Thymus (tissue), 11 donors: ENCODE data around the gene CELF3. TPM values are rescaled to one million over a fixed set of nuclear protein-coding genes. Genes with fewer than 3 reads are reported as not detected.

Experiments
- DNase-seq, 9 donors: peaks; one replicate each; pipeline ENCODE4 v3.0.0-alpha.2; 2013; ENCODE audit warnings: low spot score in 9 of 9, low read depth in 6 of 9, missing footprints in 1 of 9
- H3K27ac ChIP-seq, 2 donors: one replicate each; pipeline ENCODE4 v1.5.1; 2013; ENCODE audit warnings: control low read depth in 1 of 2, low read depth in 1 of 2, low read length in 1 of 2, mild to moderate bottlenecking in 1 of 2, moderate library complexity in 1 of 2
- H3K27me3 ChIP-seq, 2 donors: one replicate each; pipeline ENCODE4 v1.5.1; 2013; ENCODE audit warnings: low read length in 1 of 2; ENCODE audit not compliant: control insufficient read depth in 2 of 2, insufficient read depth in 1 of 2
- H3K36me3 ChIP-seq, 2 donors: one replicate each; pipeline ENCODE4 v1.5.1; 2013; ENCODE audit warnings: low read length in 1 of 2, mild to moderate bottlenecking in 1 of 2, moderate library complexity in 1 of 2; ENCODE audit not compliant: control insufficient read depth in 2 of 2, insufficient read depth in 2 of 2
- H3K4me1 ChIP-seq, 2 donors: one replicate each; pipeline ENCODE4 v1.5.1; 2013; ENCODE audit warnings: low read length in 2 of 2; ENCODE audit not compliant: control insufficient read depth in 2 of 2, insufficient read depth in 2 of 2
- H3K4me3 ChIP-seq, 2 donors: one replicate each; pipeline ENCODE4 v1.5.1; 2013; ENCODE audit warnings: low read length in 2 of 2, control low read depth in 1 of 2, mild to moderate bottlenecking in 1 of 2
- H3K9me3 ChIP-seq, 2 donors: one replicate each; pipeline ENCODE4 v1.5.1; 2013; ENCODE audit warnings: low read length in 1 of 2, mild to moderate bottlenecking in 1 of 2; ENCODE audit not compliant: control insufficient read depth in 2 of 2, insufficient read depth in 1 of 2
- WGBS: extraction: QIAGEN DNeasy Blood & Tissue Kit; methylation state at CpG from one replicate; pipeline ENCODE4 v1.1.7; 2013; 5-methylcytosine and 5-hydroxymethylcytosine counted together
- polyA plus RNA-seq: library from polyadenylated mRNA; stranded (reverse); fragments of 200-250 nt; gene quantifications from one replicate; pipeline ENCODE4 v1.2.3, GENCODE V29; 2013
- total RNA-seq: library from RNA; stranded (reverse); fragments of 120-200 nt; gene quantifications from one replicate; pipeline ENCODE4 v1.2.4, GENCODE V29; 2013
- donor health status: healthy.

CELF3 gene
- total and polyA plus RNA-seq, 2 donors: 0.05 to 0.18 TPM

- no peak for DNase-seq
- Histone ChIP-seq H3K36me3 (no peaks in the 10 kb centered on the region), H3K4me1 (peaks cover 3 to 14% of the 10 kb centered on the region in 2 donors), H3K27ac (no peak overlapping the region), H3K9me3 (no peaks in the 10 kb centered on the region), H3K27me3 (peaks cover 20 to 86% of the 10 kb centered on the region in 2 donors), H3K4me3 (no peak overlapping the region)
- 54% methylated on average over 3 of the region's 3 CpGs for WGBS
Measured at GRCh38 chr1:151723726-151724370, 7.2 kb upstream of the CELF3 start.

DNA sequence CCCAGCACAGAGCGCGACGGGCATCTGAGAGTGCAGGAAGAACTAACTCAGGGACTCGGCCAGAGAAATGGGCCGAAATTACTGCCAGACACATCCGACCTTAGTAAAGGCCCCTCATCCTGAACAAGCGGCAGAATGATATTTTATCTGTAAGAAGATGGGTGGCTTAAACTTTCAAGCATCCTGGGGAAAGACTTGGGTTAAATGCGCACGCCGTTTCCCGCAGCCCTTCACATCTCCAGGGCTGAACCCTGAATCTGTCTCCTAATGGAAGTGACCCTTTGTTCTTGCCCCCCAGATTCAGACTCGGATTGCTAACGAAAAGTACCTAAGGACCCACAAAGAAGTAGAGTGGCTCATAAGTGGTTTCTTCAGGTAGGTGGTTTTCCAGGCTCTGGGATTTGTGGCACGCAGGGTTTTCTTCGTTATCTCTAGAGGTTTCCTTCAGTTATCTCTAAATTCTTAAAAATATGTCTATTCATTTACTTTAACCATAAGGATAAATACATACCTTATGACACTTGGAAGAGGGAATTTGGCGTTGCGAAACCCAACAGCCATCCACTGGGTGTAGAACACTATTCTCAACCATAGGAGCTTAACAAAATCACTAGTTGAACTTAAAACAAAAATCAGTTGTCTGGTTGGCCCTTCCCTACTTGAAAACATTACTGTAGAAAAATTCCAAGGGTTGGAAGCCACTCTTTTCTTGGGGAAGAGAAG is 5.3 kb upstream of the CELF3 start:
- Histone ChIP-seq H3K27me3 (peaks cover 28 to 87% of the 10 kb centered on the region in 2 donors), H3K4me1 (peaks cover 3 to 18% of the 10 kb centered on the region in 2 donors), H3K36me3 (no peaks in the 10 kb centered on the region), H3K4me3 (peak overlapping the region in 1 of 2 donors; percentile 54), H3K27ac (no peak overlapping the region), H3K9me3 (no peaks in the 10 kb centered on the region)
- WGBS: 36% methylated on average over 17 of the region's 17 CpGs
- DNase-seq: no peak

DNA sequence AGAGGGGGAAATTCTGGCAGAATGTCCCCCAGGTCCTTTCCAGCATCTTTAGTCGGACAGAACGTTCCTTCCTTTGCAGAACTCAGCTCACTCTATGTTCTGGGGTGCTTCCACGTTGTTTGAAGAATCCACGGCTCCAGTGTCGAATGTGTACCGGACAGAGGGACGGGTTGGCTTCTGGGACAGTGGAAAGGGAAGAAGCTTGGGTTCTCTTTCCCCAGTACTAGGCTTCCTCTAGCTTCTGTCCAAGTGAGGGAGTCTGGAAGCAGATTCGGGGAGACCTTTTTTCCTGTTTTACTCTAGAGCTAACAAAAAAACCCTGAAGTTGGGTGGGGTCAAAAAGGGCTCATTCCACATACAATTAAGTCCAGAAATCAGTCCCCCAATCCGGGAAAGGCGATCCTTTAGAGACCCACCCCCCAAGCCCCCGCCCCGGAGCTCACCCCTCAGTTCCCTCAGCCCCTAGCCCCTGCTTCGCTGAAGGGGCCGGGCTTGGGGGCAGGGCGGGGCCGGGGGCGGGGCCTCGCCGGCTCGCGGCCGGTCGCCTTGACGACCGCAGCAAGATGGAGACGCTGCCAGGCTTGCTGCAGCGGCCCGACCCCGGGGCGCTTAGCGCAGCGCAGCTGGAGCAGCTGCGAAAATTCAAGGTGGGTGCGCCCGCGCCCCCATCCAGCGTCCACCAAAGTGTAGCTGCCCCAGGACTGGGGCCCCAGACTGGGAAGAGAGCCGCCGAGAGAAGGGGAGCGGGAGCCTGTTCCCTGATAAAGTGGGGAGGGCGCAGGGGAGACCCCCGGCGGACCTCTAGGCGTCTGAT is 4.6 kb upstream of the CELF3 start, which contains the start of gene RIIAD1:
TSS of gene RIIAD1 (plus strand) at position 549 of the 814 bp plus-strand sequence. CDS start at position 564, 15 bp downstream.
- peak in 5 of 9 donors; percentile 27 to 72 (median 50) for DNase-seq
- WGBS: 3% methylated on average over 44 of the region's 44 CpGs
- peaks cover 32 to 89% of the 10 kb centered on the region in 2 donors for H3K27me3 ChIP-seq

DNA sequence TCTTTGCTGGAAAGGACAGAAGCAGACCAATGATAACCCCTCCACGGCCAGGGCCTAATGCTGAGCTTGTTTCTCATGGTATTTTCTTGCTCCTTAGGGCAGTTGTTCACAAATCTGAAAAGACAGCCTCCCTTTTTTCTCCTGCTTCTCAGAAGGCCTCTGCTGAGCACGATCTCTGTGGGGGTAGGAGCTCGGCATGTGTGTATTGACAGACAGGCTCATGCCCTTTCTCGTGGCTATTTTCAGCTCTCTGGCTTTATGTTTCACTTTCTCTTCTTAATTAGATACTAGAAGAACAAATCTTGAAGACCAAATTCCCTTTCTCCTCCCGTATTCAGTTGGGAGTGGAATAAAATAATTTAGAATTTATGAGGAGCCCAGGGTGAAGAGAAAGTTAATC is 4.0 kb upstream of the CELF3 start:
- 11% methylated on average over 5 of the region's 5 CpGs for WGBS
- no peaks in the 10 kb centered on the region for H3K36me3 ChIP-seq
- no peak overlapping the region for H3K27ac ChIP-seq
- peaks cover 0 to 6% of the 10 kb centered on the region in 2 donors for H3K9me3 ChIP-seq
- H3K4me3 ChIP-seq: no peak overlapping the region
- peaks cover 32 to 90% of the 10 kb centered on the region in 2 donors for H3K27me3 ChIP-seq
- peaks cover 3 to 25% of the 10 kb centered on the region in 2 donors for H3K4me1 ChIP-seq
- no peak for DNase-seq

More for the DNA sequence above, 4.6 kb upstream of the CELF3 start, which contains the start of gene RIIAD1:
- Histone ChIP-seq H3K4me1 (peaks cover 3 to 24% of the 10 kb centered on the region in 2 donors), H3K9me3 (peaks cover 0 to under 1% of the 10 kb centered on the region in 2 donors), H3K4me3 (peak within 1 kb of the TSS in 1 of 2 donors; percentile 54), H3K36me3 (no peaks in the 10 kb centered on the region), H3K27ac (no peak within 1 kb of the TSS)

- Histone ChIP-seq H3K4me3 (no peak overlapping the region), H3K27ac (no peak overlapping the region), H3K4me1 (peaks cover 3 to 25% of the 10 kb centered on the region in 2 donors), H3K27me3 (peaks cover 29 to 93% of the 10 kb centered on the region in 2 donors), H3K9me3 (peaks cover 0 to 6% of the 10 kb centered on the region in 2 donors), H3K36me3 (no peaks in the 10 kb centered on the region)
- 15% methylated on average over 1 of the region's 1 CpG for WGBS
- no peak for DNase-seq
Measured at GRCh38 chr1:151720125-151720524, 3.5 kb upstream of the CELF3 start.

GRCh38 chr1:151718666-151719065 is 2.1 kb upstream of the CELF3 start:
- no peak overlapping the region for H3K4me3 ChIP-seq
- H3K27me3 ChIP-seq: peaks cover 26 to 99% of the 10 kb centered on the region in 2 donors
- H3K27ac ChIP-seq: no peak overlapping the region
- peaks cover 0 to 6% of the 10 kb centered on the region in 2 donors for H3K9me3 ChIP-seq
- WGBS: 84% methylated on average over 4 of the region's 4 CpGs
- no peaks in the 10 kb centered on the region for H3K36me3 ChIP-seq
- peaks cover 3 to 25% of the 10 kb centered on the region in 2 donors for H3K4me1 ChIP-seq
- no peak for DNase-seq

GRCh38 chr1:151718011-151718431 is 1.4 kb upstream of the CELF3 start:
- no peak for DNase-seq
- Histone ChIP-seq H3K27ac (no peak overlapping the region), H3K27me3 (peaks cover 26 to 97% of the 10 kb centered on the region in 2 donors), H3K9me3 (peaks cover 0 to 6% of the 10 kb centered on the region in 2 donors), H3K4me1 (peaks cover 3 to 25% of the 10 kb centered on the region in 2 donors), H3K36me3 (no peaks in the 10 kb centered on the region), H3K4me3 (no peak overlapping the region)
- 63% methylated on average over 4 of the region's 4 CpGs for WGBS

GRCh38 chr1:151716405-151716762 is 219 bp downstream of the CELF3 start:
- H3K9me3 ChIP-seq: peaks cover 0 to 6% of the 10 kb centered on the region in 2 donors
- H3K27me3 ChIP-seq: peaks cover 16 to 94% of the 10 kb centered on the region in 2 donors
- no peaks in the 10 kb centered on the region for H3K36me3 ChIP-seq
- 8% methylated on average over 11 of the region's 11 CpGs for WGBS
- H3K4me3 ChIP-seq: no peak overlapping the region
- H3K4me1 ChIP-seq: peaks cover 0 to 19% of the 10 kb centered on the region in 2 donors
- DNase-seq: no peak
- H3K27ac ChIP-seq: no peak overlapping the region
